ENCODE results near the gene NID1.

GRCh38 chr1:236015539-236015938, 49.4 kb downstream of the NID1 start:
- TF ChIP-seq ZBTB33 (IDR thresholded peaks at IDR 0.05) = no peak
- no peak for TF ChIP-seq REST (IDR thresholded peaks at IDR 0.05)
- TF ChIP-seq CTCF (IDR thresholded peaks at IDR 0.05; ENCODE audit: low read depth, low read length, missing input control) = no peak
- no peak for TF ChIP-seq TAF1 (conservative IDR thresholded peaks at IDR 0.05)
- TF ChIP-seq MAX (IDR thresholded peaks at IDR 0.05) = no peak
